Activated naive CD4-positive, alpha-beta T cell treated with anti-CD3 and anti-CD28 coated beads, Interleukin-2, amount 50 U/mL, for 24 hours (primary cell): ENCODE data around the gene FARS2.

Experiments
- H3K27ac Mint-ChIP-seq: one replicate; pipeline ENCODE4 v1.8.0; 2021; ENCODE audit warnings: mild to moderate bottlenecking, mixed read lengths
- H3K27me3 Mint-ChIP-seq: one replicate; pipeline ENCODE4 v1.8.0; 2021; ENCODE audit warnings: mixed read lengths
- H3K36me3 Mint-ChIP-seq: one replicate; pipeline ENCODE4 v1.8.0; 2021; ENCODE audit warnings: mixed read lengths
- H3K4me1 Mint-ChIP-seq: one replicate; pipeline ENCODE4 v1.8.0; 2021; ENCODE audit warnings: mixed read lengths
- H3K4me3 Mint-ChIP-seq: one replicate; pipeline ENCODE4 v1.8.0; 2021; ENCODE audit warnings: mild to moderate bottlenecking, mixed read lengths
- H3K9me3 Mint-ChIP-seq: one replicate; pipeline ENCODE4 v1.8.0; 2021; ENCODE audit warnings: mixed read lengths

Gene FARS2

DNA sequence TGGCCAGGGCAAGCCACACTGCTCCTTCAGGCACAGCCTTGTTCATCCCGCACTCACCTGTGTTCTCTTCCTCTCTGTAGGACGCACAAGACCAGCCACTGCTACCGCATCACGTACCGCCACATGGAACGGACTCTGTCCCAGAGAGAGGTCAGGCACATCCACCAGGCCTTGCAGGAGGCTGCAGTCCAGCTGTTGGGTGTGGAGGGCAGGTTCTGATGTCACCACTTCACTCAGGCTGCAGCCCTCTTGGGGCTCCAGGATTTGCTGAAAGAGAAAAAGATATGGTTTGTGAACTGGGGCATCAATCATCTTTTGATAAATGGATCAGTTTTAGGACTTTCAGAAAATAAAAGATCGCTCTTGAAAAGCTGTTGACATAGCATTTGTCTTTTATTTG is 509.9 kb downstream of the FARS2 start:
- Mint-ChIP-seq H3K27ac (no peak overlapping the region), H3K9me3 (peaks cover 6% of the 10 kb centered on the region), H3K36me3 (peaks cover 23% of the 10 kb centered on the region), H3K27me3 (no peaks in the 10 kb centered on the region), H3K4me1 (no peaks in the 10 kb centered on the region), H3K4me3 (no peak overlapping the region)

GRCh38 chr6:5771759-5772390 is 510.6 kb downstream of the FARS2 start:
- H3K4me3 Mint-ChIP-seq = no peak overlapping the region
- no peak overlapping the region for H3K27ac Mint-ChIP-seq
- H3K4me1 Mint-ChIP-seq = no peaks in the 10 kb centered on the region
- peaks cover 6% of the 10 kb centered on the region for H3K9me3 Mint-ChIP-seq
- H3K27me3 Mint-ChIP-seq = no peaks in the 10 kb centered on the region
- H3K36me3 Mint-ChIP-seq = peaks cover 20% of the 10 kb centered on the region

- Mint-ChIP-seq H3K27ac (no peak overlapping the region), H3K27me3 (no peaks in the 10 kb centered on the region), H3K4me3 (no peak overlapping the region), H3K9me3 (peaks cover 6% of the 10 kb centered on the region), H3K36me3 (peaks cover 21% of the 10 kb centered on the region), H3K4me1 (no peaks in the 10 kb centered on the region)
These were observed 511.3 kb downstream of the FARS2 start for GRCh38 chr6:5772408-5773120.

- H3K4me3 Mint-ChIP-seq = no peak overlapping the region
- H3K27ac Mint-ChIP-seq = no peak overlapping the region
- H3K4me1 Mint-ChIP-seq = no peaks in the 10 kb centered on the region
- no peaks in the 10 kb centered on the region for H3K27me3 Mint-ChIP-seq
- peaks cover 17% of the 10 kb centered on the region for H3K36me3 Mint-ChIP-seq
- no peaks in the 10 kb centered on the region for H3K9me3 Mint-ChIP-seq
These were observed 514.8 kb downstream of the FARS2 start for GRCh38 chr6:5776104-5776503.

GRCh38 chr6:5776706-5777390 is 515.5 kb downstream of the FARS2 start:
- H3K36me3 Mint-ChIP-seq = peaks cover 13% of the 10 kb centered on the region
- no peaks in the 10 kb centered on the region for H3K4me1 Mint-ChIP-seq
- H3K27ac Mint-ChIP-seq = no peak overlapping the region
- no peak overlapping the region for H3K4me3 Mint-ChIP-seq
- H3K27me3 Mint-ChIP-seq = no peaks in the 10 kb centered on the region
- H3K9me3 Mint-ChIP-seq = no peaks in the 10 kb centered on the region

- H3K4me1 Mint-ChIP-seq = no peaks in the 10 kb centered on the region
- H3K36me3 Mint-ChIP-seq = peaks cover 13% of the 10 kb centered on the region
- H3K4me3 Mint-ChIP-seq = no peak overlapping the region
- no peaks in the 10 kb centered on the region for H3K9me3 Mint-ChIP-seq
- no peaks in the 10 kb centered on the region for H3K27me3 Mint-ChIP-seq
- H3K27ac Mint-ChIP-seq = no peak overlapping the region
These were observed 517.1 kb downstream of the FARS2 start for GRCh38 chr6:5778317-5778857.

DNA sequence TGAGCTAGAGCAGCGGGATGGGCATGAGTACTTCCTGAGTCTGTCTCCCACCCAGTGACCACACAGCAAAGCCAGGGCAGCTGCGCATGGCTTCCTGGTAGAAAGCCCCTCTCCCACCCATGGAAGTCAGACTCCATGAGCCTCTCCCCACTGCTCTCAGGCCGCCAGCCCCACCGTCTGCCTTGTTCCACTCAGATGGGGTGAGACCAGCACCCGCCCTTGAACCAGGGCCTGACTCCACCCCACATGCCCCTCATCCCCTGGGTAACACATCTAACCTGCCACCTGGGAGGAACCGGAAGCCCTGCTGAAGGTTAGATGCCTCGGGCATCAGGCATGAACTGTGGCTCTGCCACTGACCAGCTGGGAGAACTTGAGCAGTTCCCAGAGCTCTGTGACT is 517.6 kb downstream of the FARS2 start:
- no peaks in the 10 kb centered on the region for H3K27me3 Mint-ChIP-seq
- no peak overlapping the region for H3K4me3 Mint-ChIP-seq
- no peak overlapping the region for H3K27ac Mint-ChIP-seq
- peaks cover 12% of the 10 kb centered on the region for H3K36me3 Mint-ChIP-seq
- no peaks in the 10 kb centered on the region for H3K9me3 Mint-ChIP-seq
- H3K4me1 Mint-ChIP-seq = no peaks in the 10 kb centered on the region

- Mint-ChIP-seq H3K9me3 (no peaks in the 10 kb centered on the region), H3K27me3 (no peaks in the 10 kb centered on the region), H3K36me3 (peaks cover 6% of the 10 kb centered on the region), H3K4me1 (peaks cover 3% of the 10 kb centered on the region), H3K27ac (no peak overlapping the region), H3K4me3 (no peak overlapping the region)
These were observed 519.7 kb downstream of the FARS2 start for GRCh38 chr6:5781019-5781418.

DNA sequence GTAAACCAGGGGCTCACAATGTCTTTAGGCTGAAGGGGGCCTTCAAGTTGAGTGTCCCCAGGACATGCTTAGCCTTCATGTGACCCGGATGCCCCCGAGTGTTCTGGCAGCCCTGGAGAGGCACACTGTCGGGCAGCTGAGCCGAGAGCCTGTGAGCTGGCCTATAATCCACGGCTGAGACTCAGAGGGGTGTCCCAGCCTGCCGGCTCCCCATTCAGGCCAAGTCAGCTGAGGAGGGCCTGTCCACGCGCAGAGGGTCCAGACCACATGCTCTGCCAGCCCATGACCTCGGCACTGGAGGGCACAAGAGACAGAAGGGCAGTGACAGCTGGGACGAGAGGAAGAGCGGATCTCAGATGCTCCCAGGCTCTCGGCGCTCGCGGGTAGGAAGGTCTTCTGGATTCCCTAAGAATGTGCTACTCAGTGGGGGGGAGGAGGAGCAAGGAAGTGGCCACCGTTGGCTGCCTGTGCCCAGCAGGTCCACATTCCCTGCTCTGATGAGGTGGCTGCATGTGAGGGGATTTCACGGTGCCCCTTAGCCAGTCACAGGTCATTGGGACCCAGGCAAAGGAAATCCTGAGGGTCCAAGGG is 520.7 kb downstream of the FARS2 start:
- Mint-ChIP-seq H3K9me3 (no peaks in the 10 kb centered on the region), H3K27me3 (no peaks in the 10 kb centered on the region), H3K4me1 (peaks cover 13% of the 10 kb centered on the region), H3K27ac (no peak overlapping the region), H3K4me3 (no peak overlapping the region), H3K36me3 (peaks cover 6% of the 10 kb centered on the region)

DNA sequence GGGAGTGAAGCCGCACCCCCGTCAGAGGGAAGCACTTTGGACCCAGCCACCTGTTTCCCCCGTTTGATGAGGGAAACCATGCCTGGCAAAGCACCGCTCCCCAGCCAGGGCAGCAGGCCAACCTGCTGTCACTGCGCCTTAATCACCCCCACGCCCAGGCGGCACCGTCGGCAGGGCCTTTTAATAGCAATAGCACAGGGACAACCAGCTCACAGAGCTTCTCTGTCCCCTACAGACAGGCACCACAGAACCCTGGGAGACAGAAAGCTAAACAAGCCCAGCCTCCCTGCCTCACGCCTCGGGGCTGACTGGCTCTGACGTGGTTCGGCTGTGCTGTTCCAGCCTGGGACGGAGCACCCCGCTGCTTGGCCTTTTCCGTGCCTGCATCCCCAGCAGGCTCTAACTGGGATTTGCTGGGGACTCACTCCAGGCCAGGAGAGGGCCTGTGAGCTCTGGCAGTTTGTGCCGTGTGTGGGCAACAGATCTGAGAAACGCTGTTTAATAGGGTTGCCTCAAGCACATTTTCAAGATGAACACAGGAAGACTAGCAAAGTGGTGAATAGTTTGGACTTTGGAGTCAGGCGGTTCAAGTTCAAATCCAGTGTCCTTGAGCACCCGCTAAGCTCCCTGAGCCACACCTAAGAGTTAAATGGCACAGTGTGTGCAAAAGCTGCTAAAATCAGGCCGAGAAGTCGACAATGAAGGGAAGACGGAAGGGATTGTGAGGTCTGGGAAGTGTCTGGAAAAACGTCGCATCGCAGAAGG is 521.7 kb downstream of the FARS2 start:
- Mint-ChIP-seq H3K36me3 (peaks cover 4% of the 10 kb centered on the region), H3K27ac (no peak overlapping the region), H3K4me1 (peaks cover 22% of the 10 kb centered on the region), H3K4me3 (no peak overlapping the region), H3K27me3 (no peaks in the 10 kb centered on the region), H3K9me3 (no peaks in the 10 kb centered on the region)

DNA sequence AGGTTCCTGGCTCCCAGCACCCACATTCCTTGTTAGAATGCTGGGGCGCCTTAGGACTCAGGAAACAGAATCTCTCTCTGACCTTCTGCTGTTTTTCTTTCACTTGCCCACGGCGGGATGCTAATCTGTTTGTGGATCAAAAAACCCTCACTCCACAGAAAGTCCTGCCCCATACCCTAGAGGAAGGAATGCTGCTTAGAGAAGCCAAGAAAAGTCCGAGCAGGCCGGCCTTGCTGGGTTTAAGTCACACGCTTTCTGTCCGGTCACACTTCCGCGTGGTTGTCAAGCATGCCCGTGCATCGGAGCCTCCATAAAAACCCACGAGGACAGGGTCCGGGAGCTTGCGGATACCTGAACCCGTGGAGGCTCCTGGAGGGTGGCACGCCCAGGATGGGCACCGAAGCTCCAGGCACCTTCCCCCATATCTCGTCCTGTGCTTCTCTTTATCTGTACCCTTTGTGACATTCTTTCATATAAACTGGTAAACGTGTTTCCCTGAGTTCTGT is 522.3 kb downstream of the FARS2 start:
- Mint-ChIP-seq H3K27me3 (no peaks in the 10 kb centered on the region), H3K27ac (no peak overlapping the region), H3K4me3 (no peak overlapping the region), H3K9me3 (no peaks in the 10 kb centered on the region), H3K36me3 (peaks cover 1% of the 10 kb centered on the region), H3K4me1 (peaks cover 26% of the 10 kb centered on the region)

- Mint-ChIP-seq H3K27me3 (no peaks in the 10 kb centered on the region), H3K9me3 (no peaks in the 10 kb centered on the region), H3K27ac (no peak overlapping the region), H3K36me3 (peaks cover 1% of the 10 kb centered on the region), H3K4me1 (peaks cover 26% of the 10 kb centered on the region), H3K4me3 (no peak overlapping the region)
These were observed 523.9 kb downstream of the FARS2 start for GRCh38 chr6:5785249-5785648.

GRCh38 chr6:5786321-5786968 is 525.1 kb downstream of the FARS2 start:
- H3K36me3 Mint-ChIP-seq = peaks cover under 1% of the 10 kb centered on the region
- peaks cover under 1% of the 10 kb centered on the region for H3K9me3 Mint-ChIP-seq
- peaks cover 27% of the 10 kb centered on the region for H3K4me1 Mint-ChIP-seq
- H3K4me3 Mint-ChIP-seq = no peak overlapping the region
- H3K27me3 Mint-ChIP-seq = no peaks in the 10 kb centered on the region
- H3K27ac Mint-ChIP-seq = no peak overlapping the region

- H3K27ac Mint-ChIP-seq = peak overlapping the region; percentile 18
- peaks cover 6% of the 10 kb centered on the region for H3K9me3 Mint-ChIP-seq
- H3K4me1 Mint-ChIP-seq = peaks cover 30% of the 10 kb centered on the region
These were observed 525.8 kb downstream of the FARS2 start for GRCh38 chr6:5786969-5787720.

More at GRCh38 chr6:5786969-5787720, 525.8 kb downstream of the FARS2 start:
- Mint-ChIP-seq H3K27me3 (no peaks in the 10 kb centered on the region), H3K4me3 (no peak overlapping the region), H3K36me3 (peaks cover under 1% of the 10 kb centered on the region)
